HepG2 (cell line): ENCODE data around the gene AP3B1. TPM values are rescaled to one million over a fixed set of nuclear protein-coding genes. Genes with fewer than 3 reads are reported as not detected.

Experiments
- CCDC6 ChIP-seq: sonication (generic); formaldehyde crosslinking; IDR thresholded peaks from 2 replicates; pipeline ENCODE4 v1.8.1; 2022; ENCODE audit warnings: mild to moderate bottlenecking, missing genetic modification reagents, moderate library complexity
- ERF ChIP-seq: IDR thresholded peaks from 2 replicates; pipeline ENCODE4 v1.6.1; 2018; ENCODE audit warnings: missing biosample characterization, missing genetic modification reagents
- GFI1 ChIP-seq: sonication (generic); formaldehyde crosslinking; IDR thresholded peaks from 2 replicates; pipeline ENCODE4 v1.5.0; 2020; ENCODE audit warnings: missing genetic modification reagents, mild to moderate bottlenecking, borderline replicate concordance
- GMEB1 ChIP-seq: sonication (generic); formaldehyde crosslinking; IDR thresholded peaks from 2 replicates; pipeline ENCODE4 v1.5.1; 2020; ENCODE audit warnings: missing genetic modification reagents, mild to moderate bottlenecking, borderline replicate concordance
- HNF1A ChIP-seq, 2 experiments: sonication (generic) in 1 of 2; formaldehyde crosslinking in 1 of 2; IDR thresholded peaks; 2 replicates each; pipeline versions ENCODE4 v1.4.0 to v1.6.1; 2016 to 2020; ENCODE audit warnings: borderline replicate concordance in 1 of 2, low read depth in 1 of 2, mild to moderate bottlenecking in 1 of 2, missing genetic modification reagents in 1 of 2
- NONO ChIP-seq, 2 experiments: fragments of 450-650 bp in 1 of 2; sonication (generic) in 1 of 2; formaldehyde crosslinking in 1 of 2; IDR thresholded peaks in 1 of 2; conservative IDR thresholded peaks in 1 of 2; 2 replicates each; pipeline versions ENCODE4 v1.6.1 to v1.8.0; 2017 to 2022; ENCODE audit warnings: mild to moderate bottlenecking in 1 of 2, missing genetic modification reagents in 1 of 2, moderate library complexity in 1 of 2
- POLR2G ChIP-seq: fragments of 200-400 bp; formaldehyde crosslinking; IDR thresholded peaks from 2 replicates; pipeline ENCODE4 v1.6.1; 2018; ENCODE audit warnings: mild to moderate bottlenecking, low read depth, low read length, moderate library complexity
- SAP130 ChIP-seq: IDR thresholded peaks from 2 replicates; pipeline ENCODE4 v1.6.1; 2016; ENCODE audit warnings: low read depth
- ZBTB33 ChIP-seq: sonication (generic); formaldehyde crosslinking; IDR thresholded peaks from 2 replicates; pipeline ENCODE4 v1.4.0; 2020; ENCODE audit warnings: missing genetic modification reagents
- ZHX1 ChIP-seq: sonication (generic); formaldehyde crosslinking; IDR thresholded peaks from 2 replicates; pipeline ENCODE4 v1.8.1; 2022; ENCODE audit warnings: low read depth, mild to moderate bottlenecking, missing genetic modification reagents
- ZKSCAN8 ChIP-seq: IDR thresholded peaks from 2 replicates; pipeline ENCODE4 v1.6.1; 2016; ENCODE audit warnings: borderline replicate concordance, missing genetic modification reagents, missing compliant biosample characterization
- ZNF20 ChIP-seq: sonication (generic); formaldehyde crosslinking; IDR thresholded peaks from 2 replicates; pipeline ENCODE4 v1.4.0; 2020; ENCODE audit warnings: mild to moderate bottlenecking, moderate library complexity, missing genetic modification reagents
- ZNF614 ChIP-seq: IDR thresholded peaks from 2 replicates; pipeline ENCODE4 v1.6.1; 2018; ENCODE audit warnings: missing biosample characterization, missing genetic modification reagents, inconsistent platforms, borderline replicate concordance
- ZNF678 ChIP-seq: sonication (generic); formaldehyde crosslinking; IDR thresholded peaks from 2 replicates; pipeline ENCODE4 v1.4.0; 2020; ENCODE audit warnings: mild to moderate bottlenecking, missing genetic modification reagents
- ZNF709 ChIP-seq: sonication (generic); formaldehyde crosslinking; IDR thresholded peaks from 2 replicates; pipeline ENCODE4 v1.5.0; 2020; ENCODE audit warnings: mild to moderate bottlenecking, missing genetic modification reagents
- ZNF772 ChIP-seq: sonication (generic); formaldehyde crosslinking; IDR thresholded peaks from 2 replicates; pipeline ENCODE4 v1.5.0; 2020; ENCODE audit warnings: mild to moderate bottlenecking, missing genetic modification reagents
- polyA plus RNA-seq, 8 experiments: library from polyadenylated mRNA; depleted of rRNA in 3 of 8; stranded (reverse) in 7 of 8; unstranded in 1 of 8; fragments of >200 nt; fragmentation: Illumina TruSeq in 4 of 8; extraction: Trizol in 4 of 8; gene quantifications; 2 replicates each; pipeline versions ENCODE4 v1.2.1 to v1.2.3, GENCODE V29; 2011 to 2016; ENCODE audit warnings: low read depth in 4 of 8, missing spikeins in 1 of 8, mixed read lengths in 1 of 8; ENCODE audit not compliant: insufficient read depth in 1 of 8
- total RNA-seq, 5 experiments: library from RNA; depleted of rRNA; stranded (reverse); fragments of >200 nt; fragmentation: Illumina TruSeq; extraction: Trizol; gene quantifications; 2 replicates each; pipeline ENCODE4 v1.2.3, GENCODE V29; 2016; ENCODE audit warnings: low read depth in 1 of 5

Gene AP3B1
- total and polyA plus RNA-seq, 2 of the 13 experiments (the other 11 are each of a cell fraction or from before 2014, with no cell fraction given), result 37.7 to 51.2 TPM

GRCh38 chr5:78294248-78295034, at the start of gene AP3B1 (continued):
- TF ChIP-seq POLR2G (peak; percentile 93), GFI1 (CRISPR knock-in tag) (peak; percentile 46), ZHX1 (CRISPR knock-in tag) (no peak), CCDC6 (CRISPR knock-in tag) (peak; percentile 65; the same call in 1 of the 2 replicates), SAP130 (CRISPR knock-in tag) (peak; percentile 91), ZNF678 (CRISPR knock-in tag) (no peak), GMEB1 (CRISPR knock-in tag) (peak; percentile 72; the same call in 1 of the 2 replicates), ZBTB33 (CRISPR knock-in tag) (peak; percentile 35; the same call in 1 of the 2 replicates), ZNF709 (CRISPR knock-in tag) (peak; percentile 56; the same call in 1 of the 2 replicates), NONO (IDR thresholded peaks at IDR 0.05) (no peak), NONO (CRISPR knock-in tag; conservative IDR thresholded peaks at IDR 0.05) (peak; percentile 75), ZNF772 (CRISPR knock-in tag) (0 out of 2 replicates have a peak, but pooled peaks have one; percentile 56), ZNF614 (CRISPR knock-in tag) (peak; percentile 82; the same call in 1 of the 2 replicates), ZNF20 (CRISPR knock-in tag) (0 out of 2 replicates have a peak, but pooled peaks have one; percentile 9), HNF1A (IDR thresholded peaks at IDR 0.05; ENCODE audit: low read depth) (peak; percentile 30; the same call in 1 of the 2 replicates), HNF1A (CRISPR knock-in tag; IDR thresholded peaks at IDR 0.05; ENCODE audit: borderline replicate concordance) (no peak; the same call in 1 of the 2 replicates), ZKSCAN8 (CRISPR knock-in tag) (0 out of 2 replicates have a peak, but pooled peaks have one; percentile 65), ERF (CRISPR knock-in tag) (peak; percentile 90)
